Adrenal gland (tissue), 5 donors: ENCODE data around the gene CASS4.

Source experiments
- POLR2A ChIP-seq, 2 donors: fragments of 450-650 bp; IDR thresholded peaks; one replicate each; pipeline ENCODE4 v1.6.1; 2017; ENCODE audit warnings: antibody characterized with exemption in 2 of 2, mild to moderate bottlenecking in 2 of 2, moderate library complexity in 1 of 2
- TF ChIP-seq, protein P1 (sequence below), 6 experiments: fragments of 450-650 bp in 4 of 6; fragments of 200-600 bp in 2 of 6; sonication (generic) in 1 of 6; IDR thresholded peaks; 1 replicate in 5 of 6; 2 replicates in 1 of 6; pipeline versions ENCODE4 v1.5.1 to v1.8.0; 2016 to 2021; ENCODE audit warnings: antibody characterized with exemption in 6 of 6, mild to moderate bottlenecking in 2 of 6, moderate library complexity in 1 of 6
- donor health status: DM: no; HTN: no; CAD: no.

GRCh38 chr20:56439771-56440291, 27.8 kb downstream of the CASS4 start:
- no peak for TF ChIP-seq POLR2A (IDR thresholded peaks at IDR 0.05)
- TF ChIP-seq, protein P1, sequence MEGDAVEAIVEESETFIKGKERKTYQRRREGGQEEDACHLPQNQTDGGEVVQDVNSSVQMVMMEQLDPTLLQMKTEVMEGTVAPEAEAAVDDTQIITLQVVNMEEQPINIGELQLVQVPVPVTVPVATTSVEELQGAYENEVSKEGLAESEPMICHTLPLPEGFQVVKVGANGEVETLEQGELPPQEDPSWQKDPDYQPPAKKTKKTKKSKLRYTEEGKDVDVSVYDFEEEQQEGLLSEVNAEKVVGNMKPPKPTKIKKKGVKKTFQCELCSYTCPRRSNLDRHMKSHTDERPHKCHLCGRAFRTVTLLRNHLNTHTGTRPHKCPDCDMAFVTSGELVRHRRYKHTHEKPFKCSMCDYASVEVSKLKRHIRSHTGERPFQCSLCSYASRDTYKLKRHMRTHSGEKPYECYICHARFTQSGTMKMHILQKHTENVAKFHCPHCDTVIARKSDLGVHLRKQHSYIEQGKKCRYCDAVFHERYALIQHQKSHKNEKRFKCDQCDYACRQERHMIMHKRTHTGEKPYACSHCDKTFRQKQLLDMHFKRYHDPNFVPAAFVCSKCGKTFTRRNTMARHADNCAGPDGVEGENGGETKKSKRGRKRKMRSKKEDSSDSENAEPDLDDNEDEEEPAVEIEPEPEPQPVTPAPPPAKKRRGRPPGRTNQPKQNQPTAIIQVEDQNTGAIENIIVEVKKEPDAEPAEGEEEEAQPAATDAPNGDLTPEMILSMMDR (IDR thresholded peaks at IDR 0.05): no peak
